ENCODE data around the gene MID2. TPM values are rescaled to one million over a fixed set of nuclear protein-coding genes. Genes with fewer than 3 reads are reported as not detected.

Gene MID2
- total and polyA plus RNA-seq, 2 donors (not counting 1 experiment from before 2014, with no cell fraction given): 11.8 to 17.5 TPM

GRCh38 chrX:107777536-107777832 is 48.2 kb upstream of the MID2 start, which contains the start of gene NCBP2L:
NCBP2L (plus strand) TSS chrX:107777733; CDS start chrX:107794221, 16,488 bp downstream.
- H3K27ac ChIP-seq (ENCODE audit: insufficient read depth, low read length): no peak within 1 kb of the TSS
- H3K4me2 ChIP-seq (ENCODE audit: extremely low read depth, insufficient read depth, low read length): peak within 1 kb of the TSS; percentile 75
- peaks cover 3% of the 10 kb centered on the region for H3K4me1 ChIP-seq (ENCODE audit: control insufficient read depth, extremely low read depth, insufficient read depth, low read length)
- DNase-seq (ENCODE audit: low read depth in 2 of 2): no peak
- TF ChIP-seq EZH2 (IDR thresholded peaks at IDR 0.05; ENCODE audit: low read length, missing control alignments) (no peak), CTCF (conservative IDR thresholded peaks at IDR 0.05 in 1 of 2, IDR thresholded peaks at IDR 0.05 in 1 of 2; ENCODE audit: low read depth in 1 of 2, low read length in 2 of 2) (no peak)
- peak within 1 kb of the TSS; percentile 4 to 61 (median 42) for H3K4me3 ChIP-seq (replicated peaks in 1 of 4; ENCODE audit: control extremely low read depth in 1 of 4, insufficient read depth in 1 of 4, low read depth in 3 of 4, low read length in 4 of 4)
- peak within 1 kb of the TSS; percentile 59 for H2AFZ ChIP-seq (ENCODE audit: low read length)
- H3K36me3 ChIP-seq (ENCODE audit: control insufficient read depth, insufficient read depth, low read length): no peaks in the 10 kb centered on the region
- no peaks in the 10 kb centered on the region for H4K20me1 ChIP-seq (ENCODE audit: control insufficient read depth, extremely low read depth, insufficient read depth, low read length)
- H3K27me3 ChIP-seq (ENCODE audit: control insufficient read depth, insufficient read depth, low read length): peaks cover 13% of the 10 kb centered on the region
- no peak within 1 kb of the TSS for H3K9ac ChIP-seq (ENCODE audit: insufficient read depth, low read length)
- H3K79me2 ChIP-seq (ENCODE audit: control insufficient read depth, insufficient read depth, low read length): no peaks in the 10 kb centered on the region
- H3K9me3 ChIP-seq (ENCODE audit: control insufficient read depth, insufficient read depth, low read depth, low read length): no peaks in the 10 kb centered on the region

- Histone ChIP-seq H2AFZ (ENCODE audit: low read length) (no peak overlapping the region), H3K79me2 (ENCODE audit: control insufficient read depth, insufficient read depth, low read length) (no peaks in the 10 kb centered on the region), H3K27me3 (ENCODE audit: control insufficient read depth, insufficient read depth, low read length) (no peaks in the 10 kb centered on the region), H3K9me3 (ENCODE audit: control insufficient read depth, insufficient read depth, low read depth, low read length) (no peaks in the 10 kb centered on the region), H4K20me1 (ENCODE audit: control insufficient read depth, extremely low read depth, insufficient read depth, low read length) (no peaks in the 10 kb centered on the region), H3K4me2 (ENCODE audit: extremely low read depth, insufficient read depth, low read length) (no peak overlapping the region), H3K4me3 (replicated peaks in 1 of 4; ENCODE audit: control extremely low read depth in 1 of 4, insufficient read depth in 1 of 4, low read depth in 3 of 4, low read length in 4 of 4) (no peak overlapping the region), H3K27ac (ENCODE audit: insufficient read depth, low read length) (no peak overlapping the region), H3K9ac (ENCODE audit: insufficient read depth, low read length) (no peak overlapping the region), H3K4me1 (ENCODE audit: control insufficient read depth, extremely low read depth, insufficient read depth, low read length) (peaks cover 3% of the 10 kb centered on the region), H3K36me3 (ENCODE audit: control insufficient read depth, insufficient read depth, low read length) (no peaks in the 10 kb centered on the region)
- DNase-seq (ENCODE audit: low read depth in 2 of 2): no peak
- no peak for TF ChIP-seq CTCF (conservative IDR thresholded peaks at IDR 0.05 in 1 of 2, IDR thresholded peaks at IDR 0.05 in 1 of 2; ENCODE audit: low read depth in 1 of 2, low read length in 2 of 2)
- TF ChIP-seq EZH2 (IDR thresholded peaks at IDR 0.05; ENCODE audit: low read length, missing control alignments): no peak
These were observed 45.1 kb upstream of the MID2 start for GRCh38 chrX:107780525-107780924.

- no peaks in the 10 kb centered on the region for H3K4me1 ChIP-seq (ENCODE audit: control insufficient read depth, extremely low read depth, insufficient read depth, low read length)
- H3K9me3 ChIP-seq (ENCODE audit: control insufficient read depth, insufficient read depth, low read depth, low read length): no peaks in the 10 kb centered on the region
- H3K4me2 ChIP-seq (ENCODE audit: extremely low read depth, insufficient read depth, low read length): no peak overlapping the region
- H3K36me3 ChIP-seq (ENCODE audit: control insufficient read depth, insufficient read depth, low read length): no peaks in the 10 kb centered on the region
- H4K20me1 ChIP-seq (ENCODE audit: control insufficient read depth, extremely low read depth, insufficient read depth, low read length): no peaks in the 10 kb centered on the region
- peak in 1 of 2 donors; percentile 10 for DNase-seq (ENCODE audit: low read depth in 2 of 2)
- H3K27ac ChIP-seq (ENCODE audit: insufficient read depth, low read length): no peak overlapping the region
- H3K4me3 ChIP-seq (replicated peaks in 1 of 4; ENCODE audit: control extremely low read depth in 1 of 4, insufficient read depth in 1 of 4, low read depth in 3 of 4, low read length in 4 of 4): no peak overlapping the region
- TF ChIP-seq CTCF (conservative IDR thresholded peaks at IDR 0.05 in 1 of 2, IDR thresholded peaks at IDR 0.05 in 1 of 2; ENCODE audit: low read depth in 1 of 2, low read length in 2 of 2): no peak
- no peak for TF ChIP-seq EZH2 (IDR thresholded peaks at IDR 0.05; ENCODE audit: low read length, missing control alignments)
- H3K79me2 ChIP-seq (ENCODE audit: control insufficient read depth, insufficient read depth, low read length): no peaks in the 10 kb centered on the region
- H2AFZ ChIP-seq (ENCODE audit: low read length): no peak overlapping the region
- H3K27me3 ChIP-seq (ENCODE audit: control insufficient read depth, insufficient read depth, low read length): no peaks in the 10 kb centered on the region
- no peak overlapping the region for H3K9ac ChIP-seq (ENCODE audit: insufficient read depth, low read length)
These were observed 37.8 kb upstream of the MID2 start for GRCh38 chrX:107787827-107788226.

Measured in fibroblast of lung (primary cell).